ENCODE data around the gene LIMCH1.

- TF ChIP-seq, protein P1, sequence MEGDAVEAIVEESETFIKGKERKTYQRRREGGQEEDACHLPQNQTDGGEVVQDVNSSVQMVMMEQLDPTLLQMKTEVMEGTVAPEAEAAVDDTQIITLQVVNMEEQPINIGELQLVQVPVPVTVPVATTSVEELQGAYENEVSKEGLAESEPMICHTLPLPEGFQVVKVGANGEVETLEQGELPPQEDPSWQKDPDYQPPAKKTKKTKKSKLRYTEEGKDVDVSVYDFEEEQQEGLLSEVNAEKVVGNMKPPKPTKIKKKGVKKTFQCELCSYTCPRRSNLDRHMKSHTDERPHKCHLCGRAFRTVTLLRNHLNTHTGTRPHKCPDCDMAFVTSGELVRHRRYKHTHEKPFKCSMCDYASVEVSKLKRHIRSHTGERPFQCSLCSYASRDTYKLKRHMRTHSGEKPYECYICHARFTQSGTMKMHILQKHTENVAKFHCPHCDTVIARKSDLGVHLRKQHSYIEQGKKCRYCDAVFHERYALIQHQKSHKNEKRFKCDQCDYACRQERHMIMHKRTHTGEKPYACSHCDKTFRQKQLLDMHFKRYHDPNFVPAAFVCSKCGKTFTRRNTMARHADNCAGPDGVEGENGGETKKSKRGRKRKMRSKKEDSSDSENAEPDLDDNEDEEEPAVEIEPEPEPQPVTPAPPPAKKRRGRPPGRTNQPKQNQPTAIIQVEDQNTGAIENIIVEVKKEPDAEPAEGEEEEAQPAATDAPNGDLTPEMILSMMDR (IDR thresholded peaks at IDR 0.05; ENCODE audit: low read depth, low read length): no peak
- TF ChIP-seq POLR2A (IDR thresholded peaks at IDR 0.05; ENCODE audit: extremely low read depth, insufficient read length): no peak
- no peak for TF ChIP-seq MAX (IDR thresholded peaks at IDR 0.05; ENCODE audit: low read depth, low read length)
- TF ChIP-seq MYC (IDR thresholded peaks at IDR 0.05; ENCODE audit: low read depth, low read length): no peak
Observed at GRCh38 chr4:41635441-41635840, 97.5 kb downstream of the LIMCH1 start.

Data from NB4 (cell line).